Adrenal gland (tissue), 5 donors: Measurements from ENCODE around the gene APOO.

Source experiments
- POLR2A ChIP-seq, 2 donors: fragments of 450-650 bp; IDR thresholded peaks; one replicate each; pipeline ENCODE4 v1.6.1; 2017; ENCODE audit warnings: antibody characterized with exemption in 2 of 2, mild to moderate bottlenecking in 2 of 2, moderate library complexity in 1 of 2
- TF ChIP-seq, protein P1 (sequence below), 6 experiments: fragments of 450-650 bp in 4 of 6; fragments of 200-600 bp in 2 of 6; sonication (generic) in 1 of 6; IDR thresholded peaks; 1 replicate in 5 of 6; 2 replicates in 1 of 6; pipeline versions ENCODE4 v1.5.1 to v1.8.0; 2016 to 2021; ENCODE audit warnings: antibody characterized with exemption in 6 of 6, mild to moderate bottlenecking in 2 of 6, moderate library complexity in 1 of 6
- donor health status: DM: no; HTN: no; CAD: no.

DNA sequence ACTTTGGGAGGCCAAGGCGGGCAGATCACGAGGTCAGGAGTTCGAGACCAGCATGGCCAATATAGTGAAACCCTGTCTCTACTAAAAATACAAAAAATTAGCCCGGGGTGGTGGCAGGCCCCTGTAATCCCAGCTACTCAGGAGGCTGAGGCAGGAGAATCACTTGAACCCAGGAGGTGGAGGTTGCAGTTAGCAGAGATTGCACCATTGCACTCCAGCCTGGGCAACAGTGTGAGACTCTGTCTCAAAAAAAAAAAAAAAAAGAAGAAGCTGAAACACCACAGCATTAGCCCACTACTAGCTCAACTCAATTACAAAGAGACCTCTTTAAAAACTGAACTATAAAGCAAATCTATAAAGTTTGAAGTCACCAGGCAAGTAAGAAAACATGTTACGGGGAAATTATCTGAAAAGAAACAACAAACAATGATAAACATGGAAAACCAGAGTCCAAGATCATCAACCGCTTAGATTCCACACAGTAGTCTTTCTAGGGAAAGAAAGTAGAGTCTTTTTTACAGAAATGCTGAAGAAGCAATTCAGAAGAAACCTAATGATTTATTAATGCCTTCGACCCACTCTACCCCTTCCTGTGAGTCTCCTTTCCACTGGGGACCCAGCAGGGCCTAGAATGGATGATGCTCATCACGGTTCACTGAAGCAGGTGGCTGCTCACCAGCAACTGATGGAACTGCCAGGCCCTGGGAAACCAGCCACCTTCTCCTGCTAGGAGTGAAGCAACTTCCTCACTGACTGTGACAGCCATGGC is 118.2 kb downstream of the APOO start:
- TF ChIP-seq, protein P1, sequence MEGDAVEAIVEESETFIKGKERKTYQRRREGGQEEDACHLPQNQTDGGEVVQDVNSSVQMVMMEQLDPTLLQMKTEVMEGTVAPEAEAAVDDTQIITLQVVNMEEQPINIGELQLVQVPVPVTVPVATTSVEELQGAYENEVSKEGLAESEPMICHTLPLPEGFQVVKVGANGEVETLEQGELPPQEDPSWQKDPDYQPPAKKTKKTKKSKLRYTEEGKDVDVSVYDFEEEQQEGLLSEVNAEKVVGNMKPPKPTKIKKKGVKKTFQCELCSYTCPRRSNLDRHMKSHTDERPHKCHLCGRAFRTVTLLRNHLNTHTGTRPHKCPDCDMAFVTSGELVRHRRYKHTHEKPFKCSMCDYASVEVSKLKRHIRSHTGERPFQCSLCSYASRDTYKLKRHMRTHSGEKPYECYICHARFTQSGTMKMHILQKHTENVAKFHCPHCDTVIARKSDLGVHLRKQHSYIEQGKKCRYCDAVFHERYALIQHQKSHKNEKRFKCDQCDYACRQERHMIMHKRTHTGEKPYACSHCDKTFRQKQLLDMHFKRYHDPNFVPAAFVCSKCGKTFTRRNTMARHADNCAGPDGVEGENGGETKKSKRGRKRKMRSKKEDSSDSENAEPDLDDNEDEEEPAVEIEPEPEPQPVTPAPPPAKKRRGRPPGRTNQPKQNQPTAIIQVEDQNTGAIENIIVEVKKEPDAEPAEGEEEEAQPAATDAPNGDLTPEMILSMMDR (IDR thresholded peaks at IDR 0.05) = no peak
- TF ChIP-seq POLR2A (IDR thresholded peaks at IDR 0.05) = no peak
